SU-DHL-6 (cell line): ENCODE results near the gene MAT1A.

Experiments
- H2AFZ ChIP-seq: fragments of 200-600 bp; sonication (generic); 2 replicates; pipeline ENCODE4 v1.6.1; 2014; ENCODE audit warnings: low read depth, mild to moderate bottlenecking, moderate library complexity, mixed read lengths, antibody characterized with exemption, low read length; ENCODE audit not compliant: severe bottlenecking
- H3F3A ChIP-seq: fragments of 200-600 bp; shearing (Covaris generic); 2 replicates; pipeline ENCODE4 v1.6.0; 2016; ENCODE audit warnings: antibody characterized with exemption, mild to moderate bottlenecking; ENCODE audit not compliant: insufficient read depth
- H3K27ac ChIP-seq: fragments of 200-600 bp; sonication (generic); 2 replicates; pipeline ENCODE4 v1.5.1; 2016; ENCODE audit warnings: low read depth, mild to moderate bottlenecking, low read length, moderate library complexity, mixed read lengths
- H3K27me3 ChIP-seq: fragments of 200-600 bp; sonication (generic), shearing (Covaris generic); 2 replicates; pipeline ENCODE4 v1.6.0; 2014; ENCODE audit warnings: mild to moderate bottlenecking, low read length
- H3K36me3 ChIP-seq: fragments of 200-600 bp; sonication (generic); 2 replicates; pipeline ENCODE4 v1.6.1; 2014; ENCODE audit warnings: mild to moderate bottlenecking, low read length, mixed read lengths
- H3K4me2 ChIP-seq: fragments of 300-600, 200-600 bp; shearing (Covaris generic), sonication (generic); 2 replicates; pipeline ENCODE4 v1.6.0; 2014; ENCODE audit warnings: low read length, low read depth, mild to moderate bottlenecking; ENCODE audit not compliant: poor library complexity, severe bottlenecking
- H3K4me3 ChIP-seq: fragments of 200-600 bp; sonication (generic); 2 replicates; pipeline ENCODE4 v1.5.1; 2014; ENCODE audit warnings: antibody characterized with exemption, low read length, mild to moderate bottlenecking, mixed read lengths; ENCODE audit not compliant: insufficient read depth, poor library complexity, severe bottlenecking
- H3K79me2 ChIP-seq: fragments of 200-600 bp; sonication (generic); 2 replicates; pipeline ENCODE4 v1.6.1; 2014; ENCODE audit warnings: mild to moderate bottlenecking, low read length, moderate library complexity; ENCODE audit not compliant: insufficient read depth
- H3K9ac ChIP-seq: fragments of 200-600 bp; sonication (generic); 2 replicates; pipeline ENCODE4 v1.7.0; 2014; ENCODE audit warnings: mild to moderate bottlenecking, low read length
- H3K9me2 ChIP-seq: fragments of 200-600 bp; sonication (generic); replicated peaks from 2 replicates; pipeline ENCODE4 v1.6.1; 2014; ENCODE audit warnings: low read length; ENCODE audit not compliant: insufficient read depth
- H3K9me3 ChIP-seq: fragments of 200-600 bp; sonication (generic); 2 replicates; pipeline ENCODE4 v1.6.1; 2014; ENCODE audit warnings: low read length, mixed read lengths; ENCODE audit not compliant: insufficient read depth
- H4K20me1 ChIP-seq: fragments of 200-600 bp; sonication (generic); 2 replicates; pipeline ENCODE4 v1.6.1; 2014; ENCODE audit warnings: low read depth, mild to moderate bottlenecking, antibody characterized with exemption, low read length, moderate library complexity, mixed read lengths
- CTCF ChIP-seq: fragments of 200-600 bp; sonication (generic); IDR thresholded peaks from one replicate; pipeline ENCODE4 v1.5.1; 2017; ENCODE audit warnings: antibody characterized with exemption, mild to moderate bottlenecking, low read length, moderate library complexity; ENCODE audit not compliant: insufficient read depth, poor library complexity, severe bottlenecking
- EZH2phosphoT487 ChIP-seq: fragments of 200-600 bp; sonication (generic), shearing (Covaris generic); conservative IDR thresholded peaks from 2 replicates; pipeline ENCODE4 v1.6.1; 2018; ENCODE audit warnings: mild to moderate bottlenecking, antibody characterized with exemption, low read length, moderate library complexity, mixed read lengths

Gene MAT1A

GRCh38 chr10:80324086-80324485, 34.6 kb upstream of the MAT1A start:
- Histone ChIP-seq H3K36me3 (no peaks in the 10 kb centered on the region), H3K4me2 (no peak overlapping the region), H3K27me3 (no peaks in the 10 kb centered on the region), H3K9ac (no peak overlapping the region), H3F3A (no peaks in the 10 kb centered on the region), H3K9me2 (no peaks in the 10 kb centered on the region), H3K9me3 (no peaks in the 10 kb centered on the region), H4K20me1 (no peaks in the 10 kb centered on the region), H3K79me2 (no peaks in the 10 kb centered on the region), H2AFZ (no peak overlapping the region), H3K4me3 (no peak overlapping the region), H3K27ac (no peak overlapping the region)
- TF ChIP-seq EZH2phosphoT487 = no peak
- TF ChIP-seq CTCF = no peak

- Histone ChIP-seq H3K9me2 (no peaks in the 10 kb centered on the region), H3K4me3 (no peak overlapping the region), H4K20me1 (no peaks in the 10 kb centered on the region), H3K79me2 (no peaks in the 10 kb centered on the region), H2AFZ (no peak overlapping the region), H3K9ac (no peak overlapping the region), H3K27ac (no peak overlapping the region), H3K9me3 (no peaks in the 10 kb centered on the region), H3F3A (no peaks in the 10 kb centered on the region), H3K27me3 (no peaks in the 10 kb centered on the region), H3K36me3 (no peaks in the 10 kb centered on the region), H3K4me2 (no peak overlapping the region)
- TF ChIP-seq EZH2phosphoT487 (no peak), CTCF (no peak)
Measured at GRCh38 chr10:80323311-80323710, 33.9 kb upstream of the MAT1A start.

- H3K79me2 ChIP-seq = no peaks in the 10 kb centered on the region
- no peak for TF ChIP-seq EZH2phosphoT487
- no peak for TF ChIP-seq CTCF
- no peaks in the 10 kb centered on the region for H3K27me3 ChIP-seq
- H2AFZ ChIP-seq = no peak overlapping the region
- H3K36me3 ChIP-seq = no peaks in the 10 kb centered on the region
- no peaks in the 10 kb centered on the region for H3K9me3 ChIP-seq
- no peak overlapping the region for H3K9ac ChIP-seq
- H4K20me1 ChIP-seq = no peaks in the 10 kb centered on the region
- no peak overlapping the region for H3K4me3 ChIP-seq
- H3K4me2 ChIP-seq = no peak overlapping the region
- H3K9me2 ChIP-seq = no peaks in the 10 kb centered on the region
- no peaks in the 10 kb centered on the region for H3F3A ChIP-seq
- H3K27ac ChIP-seq = no peak overlapping the region
Measured at GRCh38 chr10:80322711-80323110, 33.3 kb upstream of the MAT1A start.
